Effector memory CD4-positive, alpha-beta T cell (primary cell): ENCODE measurements around the gene PTPRN.

ENCODE experiments used
- DNase-seq, 3 donors: peaks; one replicate each; pipeline ENCODE4 v3.0.0-alpha.2; 2020
- H3K27ac ChIP-seq: 2 replicates; pipeline ENCODE4 v1.7.0; 2013; ENCODE audit warnings: mild to moderate bottlenecking, low read length, moderate library complexity; ENCODE audit not compliant: insufficient read depth, poor library complexity, severe bottlenecking
- H3K27me3 ChIP-seq: replicated peaks from 2 replicates; pipeline ENCODE4 v1.7.0; 2013; ENCODE audit warnings: mild to moderate bottlenecking, low read length; ENCODE audit not compliant: insufficient read depth, control insufficient read depth, poor library complexity, severe bottlenecking
- H3K36me3 ChIP-seq: 2 replicates; pipeline ENCODE4 v1.7.0; 2013; ENCODE audit warnings: mild to moderate bottlenecking, low read length, moderate library complexity; ENCODE audit not compliant: control insufficient read depth, insufficient read depth
- H3K4me1 ChIP-seq: 2 replicates; pipeline ENCODE4 v1.7.0; 2013; ENCODE audit warnings: low read length, mild to moderate bottlenecking; ENCODE audit not compliant: control insufficient read depth, insufficient read depth, poor library complexity, severe bottlenecking
- H3K4me3 ChIP-seq: 2 replicates; pipeline ENCODE4 v1.7.0; 2013; ENCODE audit warnings: low read length, low read depth, mild to moderate bottlenecking; ENCODE audit not compliant: insufficient read depth, poor library complexity, severe bottlenecking
- H3K9me3 ChIP-seq: 2 replicates; pipeline ENCODE4 v1.7.0; 2013; ENCODE audit warnings: mild to moderate bottlenecking, low read length, moderate library complexity; ENCODE audit not compliant: control insufficient read depth

The PTPRN gene

GRCh38 chr2:219253753-219254589, 55.2 kb downstream of the PTPRN start, which contains the start of gene TUBA4A:
Gene TUBA4A, minus strand, starts transcription at chr2:219253918. Its CDS starts 60 bp downstream, at chr2:219253858.
- Histone ChIP-seq H3K9me3 (no peaks in the 10 kb centered on the region), H3K27ac (peak within 1 kb of the TSS; percentile 94), H3K4me3 (peak within 1 kb of the TSS; percentile 87), H3K27me3 (no peaks in the 10 kb centered on the region), H3K4me1 (peaks cover 34% of the 10 kb centered on the region), H3K36me3 (peaks cover 12% of the 10 kb centered on the region)
- peak; percentile 88 to 89 (median 88) for DNase-seq

DNA sequence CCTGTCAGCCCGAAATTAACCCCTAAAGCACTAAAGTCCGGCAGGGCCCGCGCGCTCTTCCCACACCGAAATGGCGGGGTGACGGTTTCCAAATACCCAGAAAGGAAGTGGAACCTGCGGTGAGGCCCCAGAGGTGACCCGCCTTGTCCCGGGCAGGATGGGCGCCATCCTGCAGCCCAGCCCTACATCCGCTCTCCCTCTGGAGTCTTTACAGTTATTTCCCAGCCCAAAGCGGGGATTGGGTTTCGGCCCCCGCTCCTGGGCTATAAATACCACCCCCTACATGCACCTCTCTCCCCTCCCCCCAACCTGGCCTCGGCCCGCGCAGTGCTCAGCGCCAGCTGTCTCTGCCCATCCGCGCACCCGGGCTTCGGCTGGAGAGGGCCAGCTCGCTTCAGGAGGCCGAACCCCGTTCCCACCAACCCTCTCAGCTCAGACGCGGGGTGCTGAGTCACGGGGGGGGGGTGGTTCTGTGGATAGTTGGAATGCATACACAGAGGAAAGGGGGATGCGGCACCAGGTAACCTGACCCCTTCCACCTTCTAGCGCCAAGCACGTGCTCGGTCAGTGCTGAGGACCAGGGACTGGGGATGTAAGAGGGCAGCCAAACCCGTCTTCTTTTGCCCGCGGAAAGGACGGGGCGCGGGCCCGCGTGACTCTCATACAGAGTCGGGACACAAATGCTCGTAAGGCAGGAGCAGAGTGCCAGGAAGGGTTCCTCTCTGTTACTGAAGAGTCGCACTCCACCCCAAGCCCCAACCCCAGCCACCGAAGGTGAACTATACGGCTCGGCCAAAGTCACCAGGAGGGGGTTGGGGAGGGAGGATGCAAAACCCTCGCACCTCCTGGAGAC, 56.1 kb downstream of the PTPRN start, which contains the start of gene TUBA4B:
TSS of gene TUBA4B (plus strand) at position 344 of the 853 bp plus-strand sequence. CDS start at position 509, 165 bp downstream.
- Histone ChIP-seq H3K4me1 (peaks cover 43% of the 10 kb centered on the region), H3K4me3 (peak within 1 kb of the TSS; percentile 87), H3K27ac (peak within 1 kb of the TSS; percentile 94), H3K27me3 (no peaks in the 10 kb centered on the region), H3K9me3 (no peaks in the 10 kb centered on the region), H3K36me3 (peaks cover 12% of the 10 kb centered on the region)
- DNase-seq: peak in 1 of 3 donors; percentile 30

- Histone ChIP-seq H3K9me3 (no peaks in the 10 kb centered on the region), H3K36me3 (peaks cover 12% of the 10 kb centered on the region), H3K4me1 (peaks cover 48% of the 10 kb centered on the region), H3K27ac (peak overlapping the region; percentile 94), H3K4me3 (peak overlapping the region; percentile 87), H3K27me3 (no peaks in the 10 kb centered on the region)
- no peak for DNase-seq
These were observed 56.7 kb downstream of the PTPRN start for GRCh38 chr2:219252570-219252899.

GRCh38 chr2:219252084-219252483, 57.1 kb downstream of the PTPRN start:
- Histone ChIP-seq H3K9me3 (no peaks in the 10 kb centered on the region), H3K4me1 (peaks cover 53% of the 10 kb centered on the region), H3K36me3 (peaks cover 12% of the 10 kb centered on the region), H3K27ac (peak overlapping the region; percentile 94), H3K4me3 (peak overlapping the region; percentile 87), H3K27me3 (no peaks in the 10 kb centered on the region)
- peak in 1 of 3 donors; percentile 26 for DNase-seq

- Histone ChIP-seq H3K27ac (peak overlapping the region; percentile 94), H3K4me1 (peaks cover 57% of the 10 kb centered on the region), H3K9me3 (no peaks in the 10 kb centered on the region), H3K4me3 (peak overlapping the region; percentile 87), H3K27me3 (no peaks in the 10 kb centered on the region), H3K36me3 (peaks cover 12% of the 10 kb centered on the region)
- DNase-seq: no peak
These were observed 57.5 kb downstream of the PTPRN start for GRCh38 chr2:219251656-219252055.

DNA sequence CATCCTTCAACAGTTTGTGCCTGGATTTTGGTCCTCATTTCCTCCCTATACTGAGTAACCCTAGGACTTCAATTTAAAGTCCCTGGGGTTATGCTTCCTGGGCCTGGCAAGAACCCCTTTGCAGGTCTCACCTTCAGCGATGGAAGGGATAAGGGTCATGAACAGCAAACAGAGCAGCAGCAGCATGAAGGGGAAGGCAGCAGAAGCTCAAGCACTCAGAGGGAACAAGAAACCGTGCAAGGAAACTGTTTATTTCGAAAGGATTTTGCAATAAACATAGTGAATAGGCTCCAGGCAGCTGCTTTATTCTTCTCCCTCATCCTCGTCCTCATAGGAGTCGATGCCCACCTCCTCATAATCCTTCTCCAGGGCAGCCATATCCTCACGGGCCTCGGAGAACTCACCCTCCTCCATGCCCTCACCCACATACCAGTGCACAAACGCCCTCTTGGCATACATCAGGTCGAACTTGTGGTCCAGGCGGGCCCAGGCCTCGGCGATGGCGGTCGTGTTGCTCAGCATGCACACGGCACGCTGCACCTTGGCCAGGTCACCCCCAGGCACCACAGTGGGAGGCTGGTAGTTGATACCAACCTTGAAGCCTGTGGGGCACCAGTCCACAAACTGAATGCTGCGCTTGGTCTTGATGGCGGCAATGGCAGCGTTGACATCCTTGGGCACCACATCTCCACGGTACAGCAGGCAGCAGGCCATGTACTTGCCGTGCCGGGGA, 59.0 kb downstream of the PTPRN start:
- Histone ChIP-seq H3K27ac (peak overlapping the region; percentile 69), H3K9me3 (no peaks in the 10 kb centered on the region), H3K4me1 (peaks cover 67% of the 10 kb centered on the region), H3K4me3 (peak overlapping the region; percentile 43), H3K36me3 (peaks cover 12% of the 10 kb centered on the region), H3K27me3 (no peaks in the 10 kb centered on the region)
- no peak for DNase-seq

- H3K9me3 ChIP-seq: no peaks in the 10 kb centered on the region
- H3K4me3 ChIP-seq: peak overlapping the region; percentile 43
- peaks cover 75% of the 10 kb centered on the region for H3K4me1 ChIP-seq
- H3K36me3 ChIP-seq: peaks cover 12% of the 10 kb centered on the region
- peak overlapping the region; percentile 69 for H3K27ac ChIP-seq
- DNase-seq: peak in 1 of 3 donors; percentile 47
- no peaks in the 10 kb centered on the region for H3K27me3 ChIP-seq
These were observed 59.8 kb downstream of the PTPRN start for GRCh38 chr2:219249203-219249980.

- H3K9me3 ChIP-seq: no peaks in the 10 kb centered on the region
- DNase-seq: no peak
- H3K27ac ChIP-seq: peak overlapping the region; percentile 69
- peaks cover 12% of the 10 kb centered on the region for H3K36me3 ChIP-seq
- no peaks in the 10 kb centered on the region for H3K27me3 ChIP-seq
- H3K4me1 ChIP-seq: peaks cover 75% of the 10 kb centered on the region
- H3K4me3 ChIP-seq: peak overlapping the region; percentile 43
These were observed 60.4 kb downstream of the PTPRN start for GRCh38 chr2:219248845-219249202.
